Ovary (tissue), 9 donors: ENCODE data around the gene EYA2. TPM values are rescaled to one million over a fixed set of nuclear protein-coding genes. Genes with fewer than 3 reads are reported as not detected.

ENCODE experiments used
- DNase-seq, 5 donors: peaks; one replicate each; pipeline ENCODE4 v3.0.0-alpha.2; 2019 to 2020
- H3K27ac ChIP-seq, 2 donors: fragments of 200-600 bp; one replicate each; pipeline versions ENCODE4 v1.5.1 to v1.8.0; 2019 to 2022
- H3K27me3 ChIP-seq: fragments of 200-600 bp; one replicate; pipeline ENCODE4 v1.8.0; 2022
- H3K36me3 ChIP-seq: fragments of 200-600 bp; sonication (generic); one replicate; pipeline ENCODE4 v1.5.1; 2019
- H3K4me1 ChIP-seq: one replicate; pipeline ENCODE4 v1.8.1; 2013; ENCODE audit warnings: mild to moderate bottlenecking, moderate library complexity; ENCODE audit not compliant: insufficient read depth
- H3K4me3 ChIP-seq: fragments of 200-600 bp; sonication (generic); one replicate; pipeline ENCODE4 v1.5.1; 2017
- H3K9me3 ChIP-seq, 2 donors: fragments of 200-600 bp in 1 of 2; sonication (generic) in 1 of 2; one replicate each; pipeline versions ENCODE4 v1.5.1 to v1.8.1; 2013 to 2019; ENCODE audit warnings: mild to moderate bottlenecking in 1 of 2, moderate library complexity in 1 of 2
- CTCF ChIP-seq, 3 donors: fragments of 450-650 bp in 2 of 3; fragments of 200-600 bp in 1 of 3; IDR thresholded peaks; one replicate each; pipeline versions ENCODE4 v1.5.1 to v1.8.0; 2016 to 2022; ENCODE audit warnings: antibody characterized with exemption in 3 of 3, mild to moderate bottlenecking in 1 of 3
- EP300 ChIP-seq: sonication (generic); formaldehyde crosslinking; IDR thresholded peaks from one replicate; pipeline ENCODE4 v1.6.1; 2017; ENCODE audit warnings: antibody characterized with exemption
- POLR2A ChIP-seq: fragments of 450-650 bp; IDR thresholded peaks from one replicate; pipeline ENCODE4 v1.6.1; 2017; ENCODE audit warnings: antibody characterized with exemption, mild to moderate bottlenecking, moderate library complexity
- WGBS, 3 donors: extraction: QIAGEN DNeasy Blood & Tissue Kit in 1 of 3; methylation state at CpG; one replicate each; pipeline versions ENCODE4 v1.1.5 to v1.1.7; 2013 to 2017; 5-methylcytosine and 5-hydroxymethylcytosine counted together
- intact Hi-C, 4 donors: fragments of 100-400 bp; cut with DNase I; formaldehyde crosslinking; loops; one replicate each; pipeline versions ENCODE4 v1.11.0 to v1.15.1; 2022 to 2023
- polyA plus RNA-seq, 2 donors: library from polyadenylated mRNA; stranded (reverse); fragments of 200-250 nt in 1 of 2; fragments of 350-450 nt in 1 of 2; fragmentation: Illumina TruSeq in 1 of 2; extraction: RNeasy Lipid Tissue Mini Kit (QIAGEN cat#74804) in 1 of 2; gene quantifications; one replicate each; pipeline ENCODE4 v1.2.3, GENCODE V29; 2013 to 2014
- total RNA-seq, 7 donors: library from RNA; depleted of rRNA in 2 of 7; stranded (reverse); fragments of >200 nt in 2 of 7; fragmentation: NEBNext Ultra II Directional in 3 of 7; extraction: Animal tissue kit (Norgen Biotek cat#: 25700) in 3 of 7; gene quantifications; one replicate each; pipeline versions ENCODE4 v1.1.0 to v1.2.4, GENCODE V29; 2016 to 2023
- donor health status: DM: no; HTN: no; CAD: no; lungs with moderate emphysema.
- donor health status: DM: no; HTN: no; CAD: no.
- donor health status: Bipolar disorder and iron deficiency.
- donor health status: DM: yes; HTN: yes; CAD: no.
- donor health status: DM: no; HTN: no; CAD: no.
- donor health status: DM: yes; HTN: yes; CAD: no.

EYA2 gene
- total and polyA plus RNA-seq, 9 donors, result 0.18 to 7.6 (median 1.7) TPM

GRCh38 chr20:47036091-47036870 lies 141.6 kb downstream of the EYA2 start:
- Histone ChIP-seq H3K4me1 (no peaks in the 10 kb centered on the region), H3K9me3 (no peaks in the 10 kb centered on the region), H3K27ac (no peak overlapping the region), H3K36me3 (no peaks in the 10 kb centered on the region), H3K4me3 (no peak overlapping the region), H3K27me3 (no peaks in the 10 kb centered on the region)
- intact Hi-C loops, result no loop called here
- WGBS, 3 donors, result 72 to 76% (median 75%) methylated on average over 12 of the region's 12 CpGs
- no peak for TF ChIP-seq EP300
- TF ChIP-seq POLR2A, result no peak
- TF ChIP-seq CTCF (IDR thresholded peaks at IDR 0.05), result no peak
- DNase-seq, result no peak

GRCh38 chr20:47038566-47039560 lies 144.2 kb downstream of the EYA2 start:
- no peak overlapping the region for H3K27ac ChIP-seq
- 58 to 61% (median 58%) methylated on average over 18 of the region's 18 CpGs for WGBS, 3 donors
- no peaks in the 10 kb centered on the region for H3K9me3 ChIP-seq
- intact Hi-C loops, result no loop called here
- H3K4me1 ChIP-seq, result no peaks in the 10 kb centered on the region
- H3K4me3 ChIP-seq, result no peak overlapping the region
- no peak for TF ChIP-seq EP300
- no peak for TF ChIP-seq POLR2A
- no peak for TF ChIP-seq CTCF (IDR thresholded peaks at IDR 0.05)
- no peak for DNase-seq
- H3K27me3 ChIP-seq, result no peaks in the 10 kb centered on the region
- no peaks in the 10 kb centered on the region for H3K36me3 ChIP-seq

GRCh38 chr20:47040506-47041125 lies 146.0 kb downstream of the EYA2 start:
- intact Hi-C loops, result no loop called here
- no peak for DNase-seq
- Histone ChIP-seq H3K27me3 (no peaks in the 10 kb centered on the region), H3K9me3 (no peaks in the 10 kb centered on the region), H3K4me3 (no peak overlapping the region), H3K36me3 (no peaks in the 10 kb centered on the region), H3K4me1 (no peaks in the 10 kb centered on the region), H3K27ac (no peak overlapping the region)
- TF ChIP-seq EP300 (no peak), POLR2A (no peak), CTCF (IDR thresholded peaks at IDR 0.05) (no peak)
- WGBS, 3 donors, result 31 to 52% (median 42%) methylated on average over 5 of the region's 5 CpGs

GRCh38 chr20:47041396-47041899 lies 146.8 kb downstream of the EYA2 start:
- Histone ChIP-seq H3K27me3 (no peaks in the 10 kb centered on the region), H3K4me3 (no peak overlapping the region), H3K4me1 (no peaks in the 10 kb centered on the region), H3K36me3 (no peaks in the 10 kb centered on the region), H3K27ac (no peak overlapping the region), H3K9me3 (no peaks in the 10 kb centered on the region)
- no peak for DNase-seq
- 48 to 57% (median 55%) methylated on average over 4 of the region's 4 CpGs for WGBS, 3 donors
- TF ChIP-seq POLR2A, result no peak
- TF ChIP-seq CTCF (IDR thresholded peaks at IDR 0.05), result no peak
- no peak for TF ChIP-seq EP300
- intact Hi-C loops, result no loop called here
